GM19025 (cell line): ENCODE results near the gene KRTAP23-1.

Source experiments
- ATAC-seq: cut with Tn5 transposase; IDR thresholded peaks from one replicate; pipeline ENCODE4 v1.9.1; 2021; ENCODE audit warnings: mild to moderate bottlenecking, low read depth, moderate library complexity; ENCODE audit not compliant: unreplicated experiment

The KRTAP23-1 gene

GRCh38 chr21:30348506-30348905 is at the start of gene KRTAP23-1:
TSS of gene KRTAP23-1 (minus strand) at chr21:30348606. CDS start at chr21:30348606, 0 bp downstream.
- no peak for ATAC-seq

- no peak for ATAC-seq
These were observed 47.3 kb upstream of the KRTAP23-1 start, which contains the start of gene KRTAP13-1 for GRCh38 chr21:30395731-30396130. TSS of gene KRTAP13-1 (plus strand) at chr21:30396031. CDS start at chr21:30396087, 56 bp downstream.

- ATAC-seq = no peak
These were observed 43.2 kb upstream of the KRTAP23-1 start for GRCh38 chr21:30391492-30392025.

GRCh38 chr21:30382201-30382600 is 33.8 kb upstream of the KRTAP23-1 start:
- ATAC-seq = no peak

- ATAC-seq = no peak
These were observed 23.8 kb upstream of the KRTAP23-1 start, which contains the start of gene KRTAP13-2 for GRCh38 chr21:30372139-30372770. TSS of gene KRTAP13-2 (minus strand) at chr21:30372271. CDS start at chr21:30372213, 58 bp downstream.

- no peak for ATAC-seq
These were observed 7.5 kb upstream of the KRTAP23-1 start for GRCh38 chr21:30355906-30356305.

GRCh38 chr21:30354308-30355005 is 6.1 kb upstream of the KRTAP23-1 start:
- ATAC-seq = no peak

- ATAC-seq = no peak
These were observed 3.1 kb upstream of the KRTAP23-1 start for GRCh38 chr21:30351534-30351933.

- ATAC-seq = no peak
These were observed 1.2 kb upstream of the KRTAP23-1 start for GRCh38 chr21:30349572-30349971.

GRCh38 chr21:30345014-30345413 is 3.4 kb downstream of the KRTAP23-1 start:
- ATAC-seq = no peak

GRCh38 chr21:30340714-30341573 is 7.5 kb downstream of the KRTAP23-1 start:
- ATAC-seq = no peak

GRCh38 chr21:30338717-30339116 is 9.7 kb downstream of the KRTAP23-1 start:
- no peak for ATAC-seq

GRCh38 chr21:30337772-30338171 is 10.6 kb downstream of the KRTAP23-1 start:
- ATAC-seq = no peak

- ATAC-seq = no peak
These were observed 11.1 kb downstream of the KRTAP23-1 start, which contains the start of gene KRTAP27-1 for GRCh38 chr21:30337276-30337744. TSS of gene KRTAP27-1 (minus strand) at chr21:30337694. CDS start at chr21:30337668, 26 bp downstream.

GRCh38 chr21:30336596-30336995 is 11.8 kb downstream of the KRTAP23-1 start:
- ATAC-seq = no peak

- no peak for ATAC-seq
These were observed 14.7 kb downstream of the KRTAP23-1 start for GRCh38 chr21:30333736-30334135.

GRCh38 chr21:30332681-30333080 is 15.7 kb downstream of the KRTAP23-1 start:
- no peak for ATAC-seq

GRCh38 chr21:30329203-30329875 is 19.1 kb downstream of the KRTAP23-1 start:
- ATAC-seq = no peak

- ATAC-seq = no peak
These were observed 22.0 kb downstream of the KRTAP23-1 start for GRCh38 chr21:30326390-30326789.

GRCh38 chr21:30320215-30320614 is 28.2 kb downstream of the KRTAP23-1 start, which contains the start of gene KRTAP26-1:
TSS of gene KRTAP26-1 (minus strand) at chr21:30320315. CDS start at chr21:30320035, 280 bp downstream.
- ATAC-seq = no peak
